GM21515 (cell line): ENCODE results near the gene BANP.

Experiments used
- ATAC-seq: cut with Tn5 transposase; IDR thresholded peaks from one replicate; pipeline ENCODE4 v1.9.1; 2021; ENCODE audit not compliant: unreplicated experiment

Gene BANP

GRCh38 chr16:87948735-87949070, 2.5 kb upstream of the BANP start:
- ATAC-seq, result no peak

GRCh38 chr16:87949071-87949744, 2.0 kb upstream of the BANP start:
- ATAC-seq, result no peak

- peak; percentile 3 for ATAC-seq
Observed at GRCh38 chr16:87951552-87952538, 611 bp downstream of the BANP start.

DNA sequence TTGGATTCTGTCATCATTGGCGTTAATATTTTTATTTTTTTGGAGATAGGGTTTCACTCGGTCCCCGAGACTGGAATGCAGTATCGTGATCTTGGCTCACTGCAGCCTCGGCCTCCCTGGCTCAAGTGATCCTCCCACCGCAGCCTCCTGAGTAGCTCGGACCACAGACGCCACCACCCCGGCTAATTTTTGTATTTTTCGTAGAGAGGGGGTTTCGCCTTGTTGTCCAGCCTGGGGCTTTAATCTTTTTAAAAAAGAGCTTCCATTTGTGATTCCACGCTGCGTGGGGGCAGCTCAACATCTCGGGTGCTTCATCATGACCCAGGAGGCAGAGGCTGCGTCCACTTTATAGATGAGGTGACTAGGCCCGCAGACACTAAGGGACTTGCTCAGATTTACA, 1.5 kb downstream of the BANP start:
- no peak for ATAC-seq

DNA sequence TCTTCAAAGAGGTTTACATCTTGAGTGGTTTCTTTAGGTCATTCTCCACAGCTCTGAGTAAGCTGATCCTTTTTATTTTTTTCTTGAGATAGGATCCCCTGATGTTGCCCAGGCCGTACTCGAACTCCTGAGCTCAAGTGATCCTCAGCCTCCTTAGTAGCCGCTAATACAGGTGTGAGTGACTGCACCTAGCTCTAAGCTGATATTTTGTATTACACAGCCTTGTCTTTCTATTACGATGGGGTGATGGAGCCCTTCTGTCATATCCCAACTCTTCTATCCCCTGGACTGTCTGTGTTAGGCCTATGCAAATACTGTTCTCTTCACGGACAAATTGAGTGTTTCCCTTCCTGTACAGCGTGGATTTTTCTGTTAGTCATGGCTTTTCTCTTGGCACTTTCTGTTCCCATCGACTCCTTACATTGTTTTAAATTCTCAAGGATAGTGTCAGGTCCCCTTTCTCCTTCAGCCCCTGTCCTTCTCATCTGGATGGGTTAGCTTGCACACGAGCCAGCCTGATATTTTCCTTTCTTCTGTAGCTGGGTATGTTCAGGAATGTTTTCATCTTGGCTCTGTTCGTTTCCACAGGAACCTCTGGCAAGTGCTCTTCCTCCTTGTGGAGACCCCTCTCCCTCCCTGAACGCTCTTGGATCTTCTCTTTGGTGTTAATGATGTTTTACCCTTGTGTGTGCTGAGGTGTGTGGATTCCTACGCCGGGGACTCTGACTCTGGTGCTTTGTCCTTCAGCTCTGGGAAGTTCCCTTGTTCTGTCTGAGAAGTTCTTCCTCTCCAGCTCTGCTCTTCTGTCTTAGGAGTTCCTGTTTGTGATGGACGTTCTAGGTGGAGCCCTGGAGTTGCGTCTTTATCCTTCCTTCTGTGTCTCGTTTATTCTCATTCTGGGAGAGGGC, 2.3 kb downstream of the BANP start:
- ATAC-seq, result no peak

DNA sequence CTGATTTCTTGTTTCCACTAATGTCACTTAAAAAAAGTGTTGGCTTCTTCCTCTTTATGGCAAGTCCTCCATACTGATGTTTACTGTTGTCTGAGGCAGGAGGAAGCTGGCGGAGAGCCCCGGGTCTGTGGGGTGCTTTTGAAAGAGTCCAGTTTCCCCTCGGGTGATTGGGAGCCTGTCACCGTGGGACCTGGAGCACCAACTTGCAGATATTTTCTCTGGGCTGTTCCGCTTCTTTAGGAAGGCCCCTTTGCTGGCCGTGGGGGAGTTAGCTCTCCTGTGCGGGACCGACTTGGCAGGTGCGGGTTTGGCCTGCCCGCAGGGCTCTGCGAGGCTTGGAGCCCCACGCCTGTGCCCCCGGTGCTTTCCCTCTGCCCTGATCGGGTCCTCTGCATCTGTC, 3.1 kb downstream of the BANP start:
- no peak for ATAC-seq

DNA sequence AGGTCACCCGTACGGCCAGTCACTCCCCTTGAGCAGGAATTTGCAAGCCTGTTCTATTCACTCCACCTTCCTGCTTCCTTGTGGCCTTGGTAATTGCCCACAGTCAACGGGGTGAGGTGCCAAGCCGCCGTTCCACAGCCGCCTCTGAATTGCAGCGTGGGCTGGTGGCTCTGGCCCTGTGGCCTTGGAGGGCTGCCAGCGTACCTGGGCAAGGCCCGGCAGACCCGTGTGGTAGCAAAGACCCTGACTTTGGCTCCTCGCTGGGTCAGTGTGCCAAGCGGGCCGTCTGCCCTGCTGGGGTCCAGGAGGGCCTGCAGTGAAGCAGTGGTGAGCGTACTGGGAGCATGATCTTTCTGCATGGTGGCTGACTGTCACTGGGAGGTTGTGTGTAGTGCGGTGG, 3.6 kb downstream of the BANP start:
- no peak for ATAC-seq

DNA sequence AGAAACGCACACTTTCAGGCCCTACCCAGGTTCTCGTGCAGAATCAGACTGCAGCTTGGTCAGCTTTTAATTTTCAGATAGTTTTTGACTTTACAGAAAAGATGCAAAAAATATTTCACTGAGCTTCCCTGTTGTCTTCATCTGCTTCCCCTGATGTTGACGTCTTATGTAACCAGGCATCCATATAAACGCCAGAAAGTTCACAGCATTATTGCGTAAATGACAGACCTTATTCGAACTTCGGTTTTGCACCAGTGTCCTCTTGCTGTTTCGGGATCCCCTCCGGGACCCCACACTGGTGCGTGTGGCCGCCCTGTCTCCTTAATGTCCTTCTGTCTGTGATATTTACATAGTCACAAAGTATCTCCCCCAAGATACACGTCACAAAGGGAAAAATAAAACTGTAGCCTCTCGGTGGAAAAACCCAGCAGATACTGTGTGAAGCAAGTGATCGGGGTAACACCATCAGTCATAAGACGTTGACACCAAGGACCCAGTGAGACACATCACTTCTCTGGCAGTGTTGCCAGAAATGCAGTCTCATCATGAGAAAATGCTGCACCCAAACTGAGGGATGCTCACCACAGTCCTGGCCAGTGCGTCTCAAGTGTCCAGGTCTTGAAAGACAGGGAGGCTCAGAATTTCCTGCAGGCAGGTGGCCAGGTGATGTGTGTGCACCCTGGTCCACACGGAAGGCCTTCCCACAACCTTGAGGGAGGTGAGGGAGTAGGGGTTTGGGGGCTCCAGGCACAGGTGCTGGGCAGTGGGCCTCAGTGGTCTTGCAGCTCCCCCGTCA, 4.3 kb downstream of the BANP start:
- no peak for ATAC-seq

DNA sequence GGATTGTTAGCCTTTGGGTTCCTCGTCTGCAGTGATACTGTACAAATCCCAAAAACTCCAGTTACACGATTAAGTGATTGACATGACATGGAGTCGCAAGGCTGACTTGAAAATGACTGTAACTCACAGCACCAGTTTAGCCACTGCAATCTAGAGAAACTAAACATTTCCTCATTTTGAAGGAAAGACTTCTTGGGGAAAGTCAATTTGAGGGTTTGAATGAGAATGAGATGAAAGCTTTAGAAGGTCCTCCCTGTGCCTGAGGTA, 4.8 kb downstream of the BANP start:
- ATAC-seq, result no peak

DNA sequence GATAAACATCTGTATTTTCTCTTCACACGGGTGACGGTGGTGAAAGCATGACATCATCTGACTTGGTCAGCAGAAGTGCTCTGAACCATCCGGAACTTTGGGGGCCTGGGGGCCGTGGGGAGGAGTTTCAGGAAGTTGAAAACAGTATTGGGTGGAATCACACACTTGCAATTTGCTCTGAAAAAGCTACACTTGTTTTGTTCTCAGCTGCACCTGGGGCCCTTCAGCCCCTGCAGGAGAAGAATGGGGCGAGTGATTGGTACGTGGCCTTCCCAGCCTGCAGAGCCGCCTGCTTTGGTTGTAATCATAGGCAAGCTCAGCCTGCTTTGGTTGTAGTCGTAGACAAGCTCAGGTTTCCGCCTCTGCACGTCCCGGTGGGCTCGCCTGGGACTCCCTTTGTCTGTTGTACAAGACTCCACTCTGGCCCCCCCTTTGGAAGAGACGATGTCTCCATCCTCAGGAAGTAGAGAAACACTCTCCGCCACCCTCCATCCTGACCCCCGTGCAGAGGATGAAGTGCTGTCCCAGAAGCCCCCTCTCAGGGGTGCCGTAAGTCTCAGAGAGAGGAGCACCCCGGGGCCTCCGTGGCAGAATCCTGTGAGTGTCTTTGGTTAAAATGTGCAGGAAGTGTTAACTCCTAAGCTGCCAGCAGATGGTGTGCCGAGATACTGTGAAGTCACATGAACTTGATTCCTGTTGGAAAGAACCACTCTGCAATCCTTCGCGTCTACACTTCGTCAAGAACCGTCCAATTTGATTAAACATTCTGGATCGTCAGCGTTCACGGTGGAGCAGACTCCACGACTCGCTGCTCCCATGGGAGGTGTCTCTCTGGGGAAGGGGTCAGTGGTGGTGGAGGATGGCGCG, 5.4 kb downstream of the BANP start:
- no peak for ATAC-seq

DNA sequence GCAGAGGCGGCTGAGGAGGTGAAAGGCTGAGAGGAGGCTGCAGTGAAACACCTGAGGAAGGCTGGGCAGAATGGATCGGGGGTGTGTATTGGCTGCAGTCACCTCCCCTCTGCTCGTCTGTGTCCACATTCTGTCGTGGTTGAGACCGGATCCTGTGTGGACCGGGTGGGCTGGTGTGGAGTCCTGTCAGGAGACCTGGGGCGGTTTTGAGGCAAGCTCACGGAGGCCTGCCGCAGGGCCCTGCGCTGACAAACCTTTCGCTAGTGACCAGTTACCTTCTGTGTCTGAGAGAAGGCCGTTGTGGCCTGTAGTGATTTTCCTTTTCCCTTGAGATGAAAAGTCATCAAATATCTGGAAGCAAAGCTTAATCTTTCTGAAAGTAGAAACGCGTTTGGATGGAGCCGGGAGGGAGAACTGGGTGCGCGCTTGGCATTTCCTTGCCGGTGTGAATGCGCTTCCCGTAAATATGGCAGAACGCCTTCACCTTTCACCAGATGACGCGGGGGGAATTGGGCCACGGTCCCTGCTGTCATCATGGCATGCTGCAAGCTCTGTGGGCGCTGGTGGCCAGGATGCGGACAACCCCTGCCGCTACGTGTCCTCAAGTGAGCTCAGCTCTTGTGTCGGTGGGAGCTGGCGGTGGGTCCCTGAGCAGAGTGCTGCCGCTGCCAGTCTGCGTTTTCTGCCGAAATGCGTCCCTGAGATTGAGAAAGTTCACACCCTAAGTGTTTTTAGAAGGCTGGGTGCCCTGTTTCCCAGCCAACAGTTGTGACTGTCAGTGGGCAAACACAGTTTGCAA, 6.3 kb downstream of the BANP start:
- no peak for ATAC-seq

DNA sequence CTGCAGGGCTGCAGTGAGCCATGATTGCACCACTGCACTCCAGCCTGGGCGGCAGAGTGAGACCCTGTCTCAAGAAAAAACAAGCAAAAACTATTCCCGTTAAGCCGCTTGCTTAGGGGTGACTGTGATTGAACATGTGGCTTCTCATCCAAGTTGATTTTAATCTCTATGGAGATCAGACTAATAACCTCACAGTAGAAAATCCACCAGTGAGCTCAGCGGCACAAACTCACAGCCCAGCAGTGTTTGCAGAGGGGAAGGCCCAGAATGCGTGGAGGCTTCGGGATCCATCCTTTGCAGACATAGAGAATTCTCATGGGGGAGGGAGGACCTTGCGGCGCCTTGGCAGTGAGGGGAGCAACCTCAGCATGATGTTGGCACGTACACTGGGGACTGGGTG, 7.4 kb downstream of the BANP start:
- ATAC-seq, result no peak

- no peak for ATAC-seq
Observed at GRCh38 chr16:87959391-87959990, 8.3 kb downstream of the BANP start.

GRCh38 chr16:87960296-87960695, 9.1 kb downstream of the BANP start:
- ATAC-seq, result no peak

DNA sequence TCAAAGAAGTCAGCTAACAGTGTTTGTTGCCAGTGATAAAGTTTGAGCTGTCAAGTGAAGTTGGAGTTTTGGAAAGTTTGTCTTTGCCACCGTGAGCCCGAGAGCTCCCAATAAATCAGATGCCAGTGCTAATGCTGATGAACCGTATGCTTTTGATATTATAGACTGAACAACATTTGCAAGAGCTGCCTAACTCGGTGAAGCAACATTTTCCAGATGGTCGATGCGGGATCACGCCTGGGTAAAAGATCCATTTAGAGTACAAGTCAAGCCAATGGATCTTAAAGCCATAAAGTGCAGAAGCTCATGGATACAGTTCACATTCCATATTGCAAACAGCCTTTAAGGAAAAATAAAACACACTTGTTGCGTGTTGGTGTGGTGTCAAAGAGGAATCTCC, 9.6 kb downstream of the BANP start:
- no peak for ATAC-seq

DNA sequence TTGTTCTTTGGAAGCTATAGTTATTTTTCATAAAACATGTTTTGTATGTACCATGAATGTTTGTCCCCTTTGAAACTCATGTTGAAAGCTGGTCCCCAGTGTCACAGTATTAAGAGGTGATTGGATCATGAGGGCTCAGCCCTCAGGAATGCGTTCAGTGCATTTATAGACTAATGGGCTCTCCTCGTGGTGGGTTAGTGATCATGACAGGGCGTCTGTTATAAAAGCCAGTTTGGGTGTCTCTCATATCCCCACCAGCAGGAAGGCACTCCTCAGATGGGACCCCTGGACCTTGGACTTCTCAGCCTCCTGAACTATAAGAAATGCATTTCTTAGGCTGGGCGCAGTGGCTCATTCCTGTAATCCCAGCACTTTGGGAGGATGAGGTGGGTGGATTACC, 10.4 kb downstream of the BANP start:
- ATAC-seq, result no peak

DNA sequence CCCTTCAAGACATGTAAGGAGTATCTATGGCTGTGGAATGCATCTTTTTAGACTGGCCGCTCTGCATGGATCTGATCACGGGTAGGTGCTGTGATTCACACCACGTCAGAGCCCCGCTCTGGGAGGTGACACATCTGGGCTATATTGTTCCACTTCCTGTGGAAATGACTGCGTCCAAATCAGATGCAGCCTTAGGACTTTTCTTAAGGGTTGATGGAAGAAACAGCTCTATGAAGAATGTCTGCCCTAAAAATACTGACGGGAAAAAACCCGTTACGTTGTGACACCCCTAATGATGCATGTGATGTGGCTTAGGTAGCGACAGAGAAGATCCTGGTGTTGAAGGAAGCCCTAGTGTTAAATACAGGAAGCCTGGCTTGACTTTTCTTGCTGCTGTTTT, 12.2 kb downstream of the BANP start:
- no peak for ATAC-seq

- ATAC-seq, result no peak
Observed at GRCh38 chr16:87964049-87964659, 12.9 kb downstream of the BANP start.
